GM12878 (cell line): ENCODE data around the gene SNX21. TPM values are rescaled to one million over a fixed set of nuclear protein-coding genes. Genes with fewer than 3 reads are reported as not detected.

Source experiments
- ASH2L ChIP-seq: fragments of 300-600, 200-600 bp; sonication (generic); IDR thresholded peaks from 2 replicates; pipeline ENCODE4 v1.6.1; 2017; ENCODE audit warnings: low read depth, mild to moderate bottlenecking, borderline replicate concordance
- BACH1 ChIP-seq: fragments of 450-650 bp; IDR thresholded peaks from 2 replicates; pipeline ENCODE4 v1.6.1; 2017; ENCODE audit warnings: mild to moderate bottlenecking, borderline replicate concordance
- CBFB ChIP-seq: IDR thresholded peaks from 2 replicates; pipeline ENCODE4 v1.6.1; 2016; ENCODE audit warnings: antibody characterized with exemption, low read depth
- EP300 ChIP-seq, 2 experiments: fragments of 150-350 bp in 1 of 2; IDR thresholded peaks; 2 replicates each; pipeline ENCODE4 v1.6.1; 2011 to 2012; ENCODE audit warnings: low read depth in 2 of 2, low read length in 2 of 2, borderline replicate concordance in 1 of 2, improper control_type of control experiment in 1 of 2, inconsistent platforms in 1 of 2; ENCODE audit not compliant: control insufficient read depth in 1 of 2
- FOS ChIP-seq: IDR thresholded peaks from 3 replicates; pipeline ENCODE4 v1.6.1; 2011; ENCODE audit warnings: borderline replicate concordance; ENCODE audit not compliant: insufficient read length; ENCODE audit errors: extremely low read depth
- FOXK2 ChIP-seq: fragments of 450-650 bp; IDR thresholded peaks from 2 replicates; pipeline ENCODE4 v1.6.1; 2017; ENCODE audit warnings: mild to moderate bottlenecking, moderate library complexity
- MTA2 ChIP-seq: fragments of 450-650 bp; IDR thresholded peaks from 2 replicates; pipeline ENCODE4 v1.6.1; 2016; ENCODE audit warnings: low read depth, mild to moderate bottlenecking, moderate library complexity
- MTA3 ChIP-seq: IDR thresholded peaks from 2 replicates; pipeline ENCODE4 v1.6.1; 2012; ENCODE audit warnings: low read length, inconsistent platforms, borderline replicate concordance
- MYB ChIP-seq: fragments of 150-350 bp; IDR thresholded peaks from 2 replicates; pipeline ENCODE4 v1.6.1; 2014; ENCODE audit warnings: mild to moderate bottlenecking, low read depth, low read length, borderline replicate concordance
- MYC ChIP-seq: IDR thresholded peaks from 2 replicates; pipeline ENCODE4 v1.6.1; 2011; ENCODE audit warnings: mild to moderate bottlenecking, low read length, moderate library complexity, inconsistent platforms; ENCODE audit not compliant: insufficient read depth, insufficient replicate concordance, insufficient read length, severe bottlenecking
- NBN ChIP-seq: fragments of 450-650 bp; IDR thresholded peaks from 2 replicates; pipeline ENCODE4 v1.6.1; 2016
- NFXL1 ChIP-seq: fragments of 450-650 bp; IDR thresholded peaks from 2 replicates; pipeline ENCODE4 v1.6.1; 2017; ENCODE audit warnings: antibody characterized with exemption, mild to moderate bottlenecking, borderline replicate concordance
- SIX5 ChIP-seq: IDR thresholded peaks from 2 replicates; pipeline ENCODE4 v1.6.1; 2011; ENCODE audit warnings: mild to moderate bottlenecking, low read depth, low read length, moderate library complexity; ENCODE audit not compliant: severe bottlenecking
- SPI1 ChIP-seq: IDR thresholded peaks from 2 replicates; pipeline ENCODE4 v1.6.1; 2011; ENCODE audit warnings: low read depth, mild to moderate bottlenecking, low read length, moderate library complexity, borderline replicate concordance; ENCODE audit not compliant: insufficient read depth
- SREBF1 ChIP-seq: IDR thresholded peaks from 2 replicates; pipeline ENCODE4 v1.6.1; 2012; ENCODE audit warnings: mild to moderate bottlenecking, low read length
- ZNF384 ChIP-seq: IDR thresholded peaks from 2 replicates; pipeline ENCODE4 v1.6.1; 2012; ENCODE audit warnings: low read depth, mild to moderate bottlenecking, low read length, improper control_type of control experiment, borderline replicate concordance
- polyA plus RNA-seq, 11 experiments: library from polyadenylated mRNA; depleted of rRNA in 4 of 11; unstranded in 6 of 11; stranded (reverse) in 5 of 11; fragments of >200 nt; fragmentation: Nextera tagmentation in 4 of 11; fragmentation: Illumina TruSeq in 1 of 11; extraction: Ambion mirVana in 4 of 11; extraction: Trizol in 1 of 11; gene quantifications; 1 replicate in 1 of 11; 2 replicates in 10 of 11; pipeline versions ENCODE4 v1.2.1 to v1.2.3, GENCODE V29; 2011 to 2016; ENCODE audit warnings: inconsistent platforms in 2 of 11, missing spikeins in 2 of 11, low read depth in 1 of 11
- total RNA-seq, 4 experiments: library from RNA; depleted of rRNA in 3 of 4; stranded (reverse); fragments of >200 nt in 3 of 4; fragmentation: Illumina TruSeq in 1 of 4; extraction: Trizol in 1 of 4; gene quantifications; 2 replicates each; pipeline versions ENCODE4 v1.2.1 to v1.2.3, GENCODE V29; 2013 to 2021
- TF ChIP-seq, protein P1 (sequence below): IDR thresholded peaks from 2 replicates; pipeline ENCODE4 v1.6.1; 2012; ENCODE audit warnings: low read depth, low read length, improper control_type of control experiment
- TF ChIP-seq, protein P2 (sequence below): IDR thresholded peaks from 2 replicates; pipeline ENCODE4 v1.6.1; 2011; ENCODE audit warnings: borderline replicate concordance, low read depth, mild to moderate bottlenecking, moderate library complexity, mixed read lengths, low read length; ENCODE audit not compliant: insufficient read depth; ENCODE audit errors: extremely low read length
- TF ChIP-seq, protein P3 (sequence below): fragments of 450-650 bp; IDR thresholded peaks from 2 replicates; pipeline ENCODE4 v1.6.1; 2016; ENCODE audit warnings: mild to moderate bottlenecking
- TF ChIP-seq, protein P4 (sequence below): IDR thresholded peaks from 2 replicates; pipeline ENCODE4 v1.6.1; 2012; ENCODE audit warnings: low read depth, low read length, improper control_type of control experiment
- TF ChIP-seq, protein P5 (sequence below): IDR thresholded peaks from 2 replicates; pipeline ENCODE4 v1.6.1; 2011; ENCODE audit warnings: low read depth, mild to moderate bottlenecking, low read length, moderate library complexity, borderline replicate concordance; ENCODE audit errors: extremely low read depth

SNX21 gene
- total and polyA plus RNA-seq, 10 of the 15 experiments (the other 5 are each of a cell fraction or from before 2014, with no cell fraction given): 0.10 to 1.4 (median 0.57) TPM

DNA sequence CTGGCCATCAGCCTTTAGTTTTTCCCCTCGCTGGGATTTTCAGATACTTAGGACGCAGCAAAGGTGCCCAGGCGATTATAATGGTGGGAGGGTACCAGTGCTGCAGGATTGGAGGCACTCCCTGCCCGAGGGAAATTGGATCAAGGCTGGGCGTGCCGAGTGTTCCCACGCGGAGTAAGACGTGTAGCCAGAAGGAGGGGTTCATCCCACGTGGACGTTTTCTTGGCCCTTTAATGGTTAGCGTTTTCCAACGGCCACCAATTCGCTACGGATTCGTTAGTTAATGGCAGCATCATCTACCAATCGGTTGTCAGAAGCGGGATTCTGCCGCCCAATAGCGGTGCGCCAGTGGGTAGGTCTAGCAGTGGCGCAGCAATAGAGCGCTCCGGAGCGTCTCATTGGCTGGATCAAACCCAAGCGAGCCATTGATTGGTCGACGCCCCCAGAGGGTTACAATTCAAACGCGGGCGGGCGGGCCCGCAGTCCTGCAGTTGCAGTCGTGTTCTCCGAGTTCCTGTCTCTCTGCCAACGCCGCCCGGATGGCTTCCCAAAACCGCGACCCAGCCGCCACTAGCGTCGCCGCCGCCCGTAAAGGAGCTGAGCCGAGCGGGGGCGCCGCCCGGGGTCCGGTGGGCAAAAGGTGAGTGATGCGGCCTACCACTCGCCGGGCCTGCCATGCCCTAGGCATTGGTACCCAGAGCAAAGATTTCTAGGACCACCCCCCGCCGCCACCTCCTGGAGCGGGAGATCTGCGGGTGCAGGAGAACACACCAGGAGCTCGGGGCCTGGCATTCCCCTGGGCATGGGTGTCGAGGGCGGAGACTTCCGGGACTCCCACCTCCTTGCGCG is 21.2 kb upstream of the SNX21 start, which contains the start of gene UBE2C (continued):
- TF ChIP-seq SREBF1 (no peak), ASH2L (no peak), SIX5 (no peak), MYB (no peak), MTA3 (no peak), NBN (no peak), ZNF384 (no peak), FOS (peak; percentile 99), MYC (peak; percentile 43), MTA2 (no peak), SPI1 (no peak), EP300 (IDR thresholded peaks at IDR 0.05; ENCODE audit: borderline replicate concordance in 1 of 2, control insufficient read depth in 1 of 2, low read depth in 2 of 2, low read length in 2 of 2) (no peak), CBFB (peak; percentile 24; the same call in 1 of the 2 replicates), FOXK2 (peak; percentile 8; the same call in 1 of the 2 replicates), NFXL1 (no peak), BACH1 (peak; percentile 32; the same call in 1 of the 2 replicates)
- TF ChIP-seq, protein P1, sequence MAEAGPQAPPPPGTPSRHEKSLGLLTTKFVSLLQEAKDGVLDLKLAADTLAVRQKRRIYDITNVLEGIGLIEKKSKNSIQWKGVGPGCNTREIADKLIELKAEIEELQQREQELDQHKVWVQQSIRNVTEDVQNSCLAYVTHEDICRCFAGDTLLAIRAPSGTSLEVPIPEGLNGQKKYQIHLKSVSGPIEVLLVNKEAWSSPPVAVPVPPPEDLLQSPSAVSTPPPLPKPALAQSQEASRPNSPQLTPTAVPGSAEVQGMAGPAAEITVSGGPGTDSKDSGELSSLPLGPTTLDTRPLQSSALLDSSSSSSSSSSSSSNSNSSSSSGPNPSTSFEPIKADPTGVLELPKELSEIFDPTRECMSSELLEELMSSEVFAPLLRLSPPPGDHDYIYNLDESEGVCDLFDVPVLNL: peak; percentile 98
- TF ChIP-seq, protein P2, sequence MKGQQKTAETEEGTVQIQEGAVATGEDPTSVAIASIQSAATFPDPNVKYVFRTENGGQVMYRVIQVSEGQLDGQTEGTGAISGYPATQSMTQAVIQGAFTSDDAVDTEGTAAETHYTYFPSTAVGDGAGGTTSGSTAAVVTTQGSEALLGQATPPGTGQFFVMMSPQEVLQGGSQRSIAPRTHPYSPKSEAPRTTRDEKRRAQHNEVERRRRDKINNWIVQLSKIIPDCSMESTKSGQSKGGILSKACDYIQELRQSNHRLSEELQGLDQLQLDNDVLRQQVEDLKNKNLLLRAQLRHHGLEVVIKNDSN: peak; percentile 79
- TF ChIP-seq, protein P3, sequence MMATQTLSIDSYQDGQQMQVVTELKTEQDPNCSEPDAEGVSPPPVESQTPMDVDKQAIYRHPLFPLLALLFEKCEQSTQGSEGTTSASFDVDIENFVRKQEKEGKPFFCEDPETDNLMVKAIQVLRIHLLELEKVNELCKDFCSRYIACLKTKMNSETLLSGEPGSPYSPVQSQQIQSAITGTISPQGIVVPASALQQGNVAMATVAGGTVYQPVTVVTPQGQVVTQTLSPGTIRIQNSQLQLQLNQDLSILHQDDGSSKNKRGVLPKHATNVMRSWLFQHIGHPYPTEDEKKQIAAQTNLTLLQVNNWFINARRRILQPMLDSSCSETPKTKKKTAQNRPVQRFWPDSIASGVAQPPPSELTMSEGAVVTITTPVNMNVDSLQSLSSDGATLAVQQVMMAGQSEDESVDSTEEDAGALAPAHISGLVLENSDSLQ: peak; percentile 99
- TF ChIP-seq, protein P4, sequence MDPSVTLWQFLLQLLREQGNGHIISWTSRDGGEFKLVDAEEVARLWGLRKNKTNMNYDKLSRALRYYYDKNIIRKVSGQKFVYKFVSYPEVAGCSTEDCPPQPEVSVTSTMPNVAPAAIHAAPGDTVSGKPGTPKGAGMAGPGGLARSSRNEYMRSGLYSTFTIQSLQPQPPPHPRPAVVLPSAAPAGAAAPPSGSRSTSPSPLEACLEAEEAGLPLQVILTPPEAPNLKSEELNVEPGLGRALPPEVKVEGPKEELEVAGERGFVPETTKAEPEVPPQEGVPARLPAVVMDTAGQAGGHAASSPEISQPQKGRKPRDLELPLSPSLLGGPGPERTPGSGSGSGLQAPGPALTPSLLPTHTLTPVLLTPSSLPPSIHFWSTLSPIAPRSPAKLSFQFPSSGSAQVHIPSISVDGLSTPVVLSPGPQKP: no peak
- TF ChIP-seq, protein P5, sequence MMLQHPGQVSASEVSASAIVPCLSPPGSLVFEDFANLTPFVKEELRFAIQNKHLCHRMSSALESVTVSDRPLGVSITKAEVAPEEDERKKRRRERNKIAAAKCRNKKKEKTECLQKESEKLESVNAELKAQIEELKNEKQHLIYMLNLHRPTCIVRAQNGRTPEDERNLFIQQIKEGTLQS: no peak
